ACC112 (cell line): ENCODE measurements around the gene CD93.

Experiments used
- H2AFZ ChIP-seq: fragments of 200-600 bp; sonication (generic); one replicate; pipeline ENCODE4 v1.6.0; 2017; ENCODE audit warnings: antibody characterized with exemption, low read length; ENCODE audit not compliant: unreplicated experiment
- H3K27ac ChIP-seq: fragments of 200-600 bp; sonication (generic); 2 replicates; pipeline ENCODE4 v1.5.1; 2014; ENCODE audit warnings: low read depth, mild to moderate bottlenecking, antibody characterized with exemption, low read length, moderate library complexity
- H3K27me3 ChIP-seq: fragments of 200-600 bp; sonication (generic); 2 replicates; pipeline ENCODE4 v1.6.1; 2014; ENCODE audit warnings: mild to moderate bottlenecking, antibody characterized with exemption, low read length, moderate library complexity, mixed read lengths; ENCODE audit not compliant: insufficient read depth
- H3K36me3 ChIP-seq: fragments of 200-600 bp; sonication (generic); 2 replicates; pipeline ENCODE4 v1.6.1; 2016; ENCODE audit warnings: mild to moderate bottlenecking, antibody characterized with exemption, low read length, moderate library complexity, mixed read lengths; ENCODE audit not compliant: insufficient read depth
- H3K4me1 ChIP-seq: fragments of 200-600 bp; sonication (generic); one replicate; pipeline ENCODE4 v1.6.1; 2016; ENCODE audit warnings: low read length, mixed read lengths; ENCODE audit not compliant: insufficient read depth, unreplicated experiment, control insufficient read depth
- H3K4me3 ChIP-seq: fragments of 200-600 bp; sonication (generic); 2 replicates; pipeline ENCODE4 v1.5.1; 2014; ENCODE audit warnings: mild to moderate bottlenecking, low read depth, low read length
- H3K79me2 ChIP-seq: fragments of 200-600 bp; sonication (generic); one replicate; pipeline ENCODE4 v1.6.0; 2016; ENCODE audit warnings: low read length; ENCODE audit not compliant: control insufficient read depth, unreplicated experiment, insufficient read depth

The CD93 gene

GRCh38 chr20:23097636-23098580, 11.8 kb upstream of the CD93 start:
- Histone ChIP-seq H3K4me3 (no peak overlapping the region), H3K27ac (no peak overlapping the region), H3K27me3 (0 out of 2 replicates have a peak, but pooled peaks cover 12% of the 10 kb centered on the region), H3K36me3 (no peaks in the 10 kb centered on the region), H3K79me2 (no peaks in the 10 kb centered on the region), H3K4me1 (peaks cover 4% of the 10 kb centered on the region), H2AFZ (no peak overlapping the region)

- Histone ChIP-seq H3K79me2 (no peaks in the 10 kb centered on the region), H3K4me3 (no peak overlapping the region), H3K36me3 (no peaks in the 10 kb centered on the region), H2AFZ (no peak overlapping the region), H3K27me3 (0 out of 2 replicates have a peak, but pooled peaks cover 16% of the 10 kb centered on the region), H3K4me1 (no peaks in the 10 kb centered on the region), H3K27ac (no peak overlapping the region)
These were observed 10.9 kb upstream of the CD93 start for GRCh38 chr20:23096986-23097520.

GRCh38 chr20:23096097-23096496, 10.0 kb upstream of the CD93 start:
- H3K79me2 ChIP-seq = no peaks in the 10 kb centered on the region
- no peak overlapping the region for H3K4me3 ChIP-seq
- H3K4me1 ChIP-seq = no peaks in the 10 kb centered on the region
- H3K27me3 ChIP-seq = 0 out of 2 replicates have a peak, but pooled peaks cover 16% of the 10 kb centered on the region
- H3K27ac ChIP-seq = no peak overlapping the region
- H3K36me3 ChIP-seq = no peaks in the 10 kb centered on the region
- no peak overlapping the region for H2AFZ ChIP-seq

GRCh38 chr20:23095499-23095898, 9.4 kb upstream of the CD93 start:
- Histone ChIP-seq H3K4me1 (no peaks in the 10 kb centered on the region), H3K79me2 (no peaks in the 10 kb centered on the region), H3K27ac (no peak overlapping the region), H3K4me3 (no peak overlapping the region), H3K27me3 (0 out of 2 replicates have a peak, but pooled peaks cover 16% of the 10 kb centered on the region), H3K36me3 (no peaks in the 10 kb centered on the region), H2AFZ (no peak overlapping the region)

GRCh38 chr20:23094927-23095326, 8.8 kb upstream of the CD93 start:
- Histone ChIP-seq H3K27ac (no peak overlapping the region), H3K36me3 (no peaks in the 10 kb centered on the region)

GRCh38 chr20:23094213-23094896, 8.2 kb upstream of the CD93 start:
- no peak overlapping the region for H3K27ac ChIP-seq
- H3K4me3 ChIP-seq = no peak overlapping the region
- no peaks in the 10 kb centered on the region for H3K4me1 ChIP-seq
- 0 out of 2 replicates have a peak, but pooled peaks cover 16% of the 10 kb centered on the region for H3K27me3 ChIP-seq
- no peak overlapping the region for H2AFZ ChIP-seq
- H3K36me3 ChIP-seq = no peaks in the 10 kb centered on the region
- no peaks in the 10 kb centered on the region for H3K79me2 ChIP-seq

More at GRCh38 chr20:23094927-23095326, 8.8 kb upstream of the CD93 start:
- no peaks in the 10 kb centered on the region for H3K4me1 ChIP-seq
- H3K27me3 ChIP-seq = 0 out of 2 replicates have a peak, but pooled peaks cover 16% of the 10 kb centered on the region
- H2AFZ ChIP-seq = no peak overlapping the region
- H3K4me3 ChIP-seq = no peak overlapping the region
- H3K79me2 ChIP-seq = no peaks in the 10 kb centered on the region

GRCh38 chr20:23093613-23094012, 7.5 kb upstream of the CD93 start:
- no peaks in the 10 kb centered on the region for H3K79me2 ChIP-seq
- H3K4me1 ChIP-seq = no peaks in the 10 kb centered on the region
- H3K27ac ChIP-seq = no peak overlapping the region
- H3K36me3 ChIP-seq = no peaks in the 10 kb centered on the region
- H3K4me3 ChIP-seq = no peak overlapping the region
- no peak overlapping the region for H2AFZ ChIP-seq
- H3K27me3 ChIP-seq = 0 out of 2 replicates have a peak, but pooled peaks cover 16% of the 10 kb centered on the region

- no peaks in the 10 kb centered on the region for H3K79me2 ChIP-seq
- no peaks in the 10 kb centered on the region for H3K36me3 ChIP-seq
- no peak overlapping the region for H3K4me3 ChIP-seq
- H3K27ac ChIP-seq = no peak overlapping the region
- H3K4me1 ChIP-seq = no peaks in the 10 kb centered on the region
- no peak overlapping the region for H2AFZ ChIP-seq
- H3K27me3 ChIP-seq = 0 out of 2 replicates have a peak, but pooled peaks cover 16% of the 10 kb centered on the region
These were observed 6.9 kb upstream of the CD93 start for GRCh38 chr20:23092861-23093495.

- Histone ChIP-seq H3K27ac (no peak overlapping the region), H3K36me3 (no peaks in the 10 kb centered on the region), H2AFZ (no peak overlapping the region), H3K4me1 (no peaks in the 10 kb centered on the region), H3K79me2 (no peaks in the 10 kb centered on the region), H3K27me3 (0 out of 2 replicates have a peak, but pooled peaks cover 16% of the 10 kb centered on the region), H3K4me3 (no peak overlapping the region)
These were observed 6.2 kb upstream of the CD93 start for GRCh38 chr20:23092384-23092756.

- Histone ChIP-seq H3K27ac (no peak overlapping the region), H3K79me2 (no peaks in the 10 kb centered on the region), H3K4me3 (no peak overlapping the region), H3K27me3 (0 out of 2 replicates have a peak, but pooled peaks cover 16% of the 10 kb centered on the region), H3K36me3 (no peaks in the 10 kb centered on the region), H2AFZ (no peak overlapping the region), H3K4me1 (no peaks in the 10 kb centered on the region)
These were observed 5.7 kb upstream of the CD93 start for GRCh38 chr20:23091721-23092383.
